IMR-90 (cell line): ENCODE results near the gene CARD19. TPM values are rescaled to one million over a fixed set of nuclear protein-coding genes. Genes with fewer than 3 reads are reported as not detected.

Experiments used
- ATAC-seq: fragments of 200-7000 bp; cut with Tn5 transposase; 2 replicates; pipeline ENCODE4 v1.9.1; 2020; ENCODE audit warnings: low read depth, mild to moderate bottlenecking, moderate library complexity
- BruUV-seq: library from RNA; stranded (reverse); fragments of 400-500 nt; replicated peaks from 2 replicates; lab custom pipeline; 2021; lab: Mats Ljungman, UMichigan
- CTCF ChIA-PET: fragments of 300-600 bp; formaldehyde crosslinking; extraction: SDS; loops from one replicate; lab custom pipeline; 2021; ENCODE audit warnings: antibody characterized with exemption; lab: Yijun Ruan, JAX
- POLR2A ChIA-PET: fragments of 300-600 bp; sonication (Branson Sonifier 250); formaldehyde crosslinking; loops from one replicate; lab custom pipeline; 2022; ENCODE audit warnings: antibody characterized with exemption; ENCODE audit not compliant: unreplicated experiment; lab: Charles Lee
- DNase-seq: peaks from one replicate; pipeline ENCODE4 v3.0.0; 2013
- H2AFZ ChIP-seq: replicated peaks from 2 replicates; pipeline ENCODE3; 2013; ENCODE audit warnings: low read length, mild to moderate bottlenecking; ENCODE audit not compliant: poor library complexity
- H2AK5ac ChIP-seq: 2 replicates; pipeline ENCODE4 v1.6.1; 2013; ENCODE audit warnings: low read depth, low read length, inconsistent platforms
- H2AK9ac ChIP-seq: replicated peaks from 2 replicates; pipeline ENCODE3; 2013; ENCODE audit warnings: mild to moderate bottlenecking, low read depth, low read length, moderate library complexity; ENCODE audit not compliant: poor library complexity
- H2BK120ac ChIP-seq: 2 replicates; pipeline ENCODE4 v1.6.1; 2013; ENCODE audit warnings: low read depth, low read length, inconsistent platforms
- H2BK15ac ChIP-seq: 3 replicates; pipeline ENCODE4 v1.6.1; 2013; ENCODE audit warnings: low read depth, low read length, inconsistent platforms
- H2BK20ac ChIP-seq: 2 replicates; pipeline ENCODE4 v1.6.1; 2013; ENCODE audit warnings: low read depth, mild to moderate bottlenecking, inconsistent platforms, low read length, moderate library complexity
- H2BK5ac ChIP-seq: 2 replicates; pipeline ENCODE4 v1.6.1; 2013; ENCODE audit warnings: mild to moderate bottlenecking, low read depth, low read length, inconsistent platforms; ENCODE audit not compliant: poor library complexity, severe bottlenecking
- H3K14ac ChIP-seq: replicated peaks from 2 replicates; pipeline ENCODE4 v1.6.1; 2013; ENCODE audit warnings: low read depth, low read length, inconsistent platforms
- H3K18ac ChIP-seq: 2 replicates; pipeline ENCODE4 v1.6.1; 2013; ENCODE audit warnings: low read depth, low read length, control low read depth
- H3K23ac ChIP-seq: 2 replicates; pipeline ENCODE4 v1.6.1; 2013; ENCODE audit warnings: low read depth, low read length, inconsistent platforms
- H3K27ac ChIP-seq: 2 replicates; pipeline ENCODE4 v1.5.1; 2013; ENCODE audit warnings: mild to moderate bottlenecking, control low read depth, low read length; ENCODE audit not compliant: insufficient read depth
- H3K27me3 ChIP-seq: 2 replicates; pipeline ENCODE4 v1.6.1; 2013; ENCODE audit warnings: low read length; ENCODE audit not compliant: control insufficient read depth, insufficient read depth
- H3K36me3 ChIP-seq: 2 replicates; pipeline ENCODE4 v1.6.1; 2013; ENCODE audit warnings: low read length, mixed read lengths; ENCODE audit not compliant: control insufficient read depth, insufficient read depth
- H3K4ac ChIP-seq: 2 replicates; pipeline ENCODE4 v1.6.1; 2013; ENCODE audit warnings: low read depth, low read length, inconsistent platforms
- H3K4me1 ChIP-seq: 2 replicates; pipeline ENCODE4 v1.6.1; 2013; ENCODE audit warnings: low read length, mixed read lengths; ENCODE audit not compliant: control insufficient read depth, insufficient read depth
- H3K4me2 ChIP-seq: 2 replicates; pipeline ENCODE4 v1.6.1; 2013; ENCODE audit warnings: low read depth, mild to moderate bottlenecking, control low read depth, low read length, moderate library complexity
- H3K4me3 ChIP-seq: 2 replicates; pipeline ENCODE4 v1.5.1; 2013; ENCODE audit warnings: low read depth, mild to moderate bottlenecking, control low read depth, low read length, moderate library complexity; ENCODE audit not compliant: insufficient read depth
- H3K56ac ChIP-seq: 2 replicates; pipeline ENCODE4 v1.6.1; 2013; ENCODE audit warnings: low read length, inconsistent platforms; ENCODE audit not compliant: insufficient read depth; ENCODE audit errors: extremely low read depth
- H3K79me1 ChIP-seq, 2 experiments: 2 replicates each; pipeline ENCODE4 v1.6.1; 2013; ENCODE audit warnings: low read length in 2 of 2, inconsistent platforms in 1 of 2, low read depth in 1 of 2
- H3K9ac ChIP-seq: 2 replicates; pipeline ENCODE4 v1.6.1; 2013; ENCODE audit warnings: low read depth, low read length, control low read depth
- H3K9me1 ChIP-seq: 2 replicates; pipeline ENCODE4 v1.6.1; 2013; ENCODE audit warnings: low read length, inconsistent platforms; ENCODE audit not compliant: insufficient read depth
- H3K9me3 ChIP-seq: 2 replicates; pipeline ENCODE4 v1.6.1; 2013; ENCODE audit warnings: low read length; ENCODE audit not compliant: control insufficient read depth, insufficient read depth
- H4K20me1 ChIP-seq: 2 replicates; pipeline ENCODE4 v1.6.1; 2013; ENCODE audit warnings: low read length, inconsistent platforms; ENCODE audit not compliant: insufficient read depth
- H4K5ac ChIP-seq: 2 replicates; pipeline ENCODE4 v1.6.1; 2013; ENCODE audit warnings: mild to moderate bottlenecking, low read depth, low read length, control low read depth
- H4K8ac ChIP-seq, 2 experiments: 2 replicates each; pipeline ENCODE4 v1.6.1; 2013; ENCODE audit warnings: low read depth in 2 of 2, low read length in 2 of 2, control low read depth in 1 of 2, inconsistent platforms in 1 of 2
- H4K91ac ChIP-seq: 2 replicates; pipeline ENCODE4 v1.6.1; 2013; ENCODE audit warnings: low read depth, low read length, inconsistent platforms; ENCODE audit not compliant: insufficient read depth
- CEBPB ChIP-seq: IDR thresholded peaks from 2 replicates; pipeline ENCODE4 v1.6.1; 2012; ENCODE audit warnings: low read depth, low read length, improper control_type of control experiment
- CTCF ChIP-seq: conservative IDR thresholded peaks from 2 replicates; pipeline ENCODE4 v1.5.1; 2012; ENCODE audit warnings: mild to moderate bottlenecking, low read depth, low read length, improper control_type of control experiment
- MAZ ChIP-seq: IDR thresholded peaks from 2 replicates; pipeline ENCODE4 v1.6.1; 2012; ENCODE audit warnings: low read depth, mild to moderate bottlenecking, low read length, improper control_type of control experiment, moderate library complexity, borderline replicate concordance
- NFE2L2 ChIP-seq: fragments of 150-350 bp; IDR thresholded peaks from 2 replicates; pipeline ENCODE4 v1.6.1; 2016; ENCODE audit warnings: low read depth, mild to moderate bottlenecking, low read length
- POLR2A ChIP-seq: IDR thresholded peaks from 2 replicates; pipeline ENCODE4 v1.6.1; 2012; ENCODE audit warnings: mild to moderate bottlenecking, low read depth, low read length
- RAD21 ChIP-seq: IDR thresholded peaks from 2 replicates; pipeline ENCODE4 v1.6.1; 2012; ENCODE audit warnings: low read length, improper control_type of control experiment
- RCOR1 ChIP-seq: IDR thresholded peaks from 2 replicates; pipeline ENCODE4 v1.6.1; 2012; ENCODE audit warnings: mild to moderate bottlenecking, low read length, improper control_type of control experiment; ENCODE audit not compliant: insufficient replicate concordance
- RFX5 ChIP-seq: IDR thresholded peaks from 2 replicates; pipeline ENCODE4 v1.8.0; 2012; ENCODE audit warnings: low read depth, mild to moderate bottlenecking, low read length, moderate library complexity
- SMC3 ChIP-seq: fragments of 150-350 bp; IDR thresholded peaks from 2 replicates; pipeline ENCODE4 v1.6.1; 2016; ENCODE audit warnings: low read depth, mild to moderate bottlenecking, antibody characterized with exemption, low read length, moderate library complexity
- USF2 ChIP-seq: fragments of 150-350 bp; IDR thresholded peaks from 2 replicates; pipeline ENCODE4 v1.6.1; 2017; ENCODE audit warnings: mild to moderate bottlenecking, antibody characterized with exemption, low read length, low read depth
- WGBS, 2 experiments: methylation state at CpG; one replicate each; pipeline versions ENCODE4 v1.1.5 to v1.1.7; 2013; ENCODE audit warnings: missing lambda C conversion rate in 2 of 2; ENCODE audit not compliant: insufficient read length in 1 of 2; ENCODE audit errors: extremely low coverage in 2 of 2; 5-methylcytosine and 5-hydroxymethylcytosine counted together
- dilution Hi-C: fragments of 300-500 bp; cut with HindIII; formaldehyde crosslinking; loops from one replicate; pipeline ENCODE4 v1.14.3; 2018; ENCODE audit warnings: low sequenced_read_pairs; ENCODE audit not compliant: unreplicated experiment
- in situ Hi-C: fragments of 300-500 bp; cut with MboI; formaldehyde crosslinking; loops from 3 replicates; pipeline ENCODE4 v1.14.3; 2019; ENCODE audit warnings: low sequenced_read_pairs, inconsistent platforms, mixed read lengths
- intact Hi-C: fragments of 100-400 bp; cut with micrococcal nuclease; formaldehyde crosslinking; loops from 2 replicates; pipeline ENCODE4 v1.10.0; 2022
- polyA plus RNA-seq, 3 experiments: library from polyadenylated mRNA; depleted of rRNA; stranded (reverse); fragments of >200 nt; gene quantifications; 2 replicates each; pipeline ENCODE4 v1.2.3, GENCODE V29; 2012; ENCODE audit warnings: low replicate concordance in 1 of 3
- total RNA-seq: library from RNA; depleted of rRNA; stranded (reverse); fragments of >200 nt; gene quantifications from 2 replicates; pipeline ENCODE4 v1.2.3, GENCODE V29; 2012

Gene CARD19
- total and polyA plus RNA-seq, 2 of the 4 experiments (the other 2 are of a cell fraction), result 17.4 to 111 TPM

- no peak overlapping the region for H2BK20ac ChIP-seq
- no peak overlapping the region for H4K8ac ChIP-seq
- peaks cover 3% of the 10 kb centered on the region for H4K20me1 ChIP-seq
- DNase-seq (no peak), ATAC-seq (no peak)
- no peak overlapping the region for H2BK120ac ChIP-seq
- no peak overlapping the region for H2BK15ac ChIP-seq
- H3K4ac ChIP-seq, result no peak overlapping the region
- H3K14ac ChIP-seq, result no peak overlapping the region
- in situ Hi-C loops (no loop called here), intact Hi-C loops (loop anchor here (10.0 kb wide), 1 partner anchor 361 kb away; the partner anchor contains the start of genes FAM120A and FAM120AOS), dilution Hi-C loops (no loop called here)
- H3K56ac ChIP-seq, result no peak overlapping the region
- TF ChIP-seq NFE2L2, result no peak
- no peak for TF ChIP-seq MAZ
- TF ChIP-seq RFX5, result no peak
- no peak for TF ChIP-seq CTCF
- TF ChIP-seq RCOR1, result no peak
- no peak for TF ChIP-seq RAD21
- no peak for TF ChIP-seq SMC3
- TF ChIP-seq POLR2A, result no peak
- TF ChIP-seq CEBPB, result no peak
- TF ChIP-seq USF2, result no peak
- ChIA-PET CTCF (no interaction called here), POLR2A (no interaction called here)
- no peak overlapping the region for H3K27ac ChIP-seq
- H2AK9ac ChIP-seq, result no peak overlapping the region
- H4K91ac ChIP-seq, result no peak overlapping the region
- peaks cover 19% of the 10 kb centered on the region for H3K9me3 ChIP-seq
- no peak overlapping the region for H3K18ac ChIP-seq
- BruUV-seq, result no TSS peak
- H3K27me3 ChIP-seq, result no peaks in the 10 kb centered on the region
- H2BK5ac ChIP-seq, result no peak overlapping the region
- H3K9me1 ChIP-seq, result peaks cover 10% of the 10 kb centered on the region
- H3K23ac ChIP-seq, result no peak overlapping the region
- no peak overlapping the region for H3K9ac ChIP-seq
- peaks cover 16 to 19% of the 10 kb centered on the region in 2 experiments; a peak in 3 of 4 replicates for H3K79me1 ChIP-seq
- H2AK5ac ChIP-seq, result no peak overlapping the region
- peaks cover 22% of the 10 kb centered on the region for H3K4me1 ChIP-seq
- no peaks in the 10 kb centered on the region for H3K36me3 ChIP-seq
- 63% methylated on average over 4 of the region's 11 CpGs; no CpG with 5 or more reads in 1 of the 2 experiments for WGBS, 2 experiments
- no peak overlapping the region for H3K4me3 ChIP-seq
- H2AFZ ChIP-seq, result peak overlapping the region; percentile 25
- no peak overlapping the region for H4K5ac ChIP-seq
- H3K4me2 ChIP-seq, result no peak overlapping the region
Measured at GRCh38 chr9:93093127-93093876, 2.7 kb upstream of the CARD19 start.
